ENCODE data around the gene ARL17B. TPM values are rescaled to one million over a fixed set of nuclear protein-coding genes. Genes with fewer than 3 reads are reported as not detected.
A peak's percentile ranks its signal among the peaks of the same experiment; 100 is the strongest.
"Not testable (repeated sequence)": the region's sequence is repeated elsewhere in the genome, so short reads cannot be mapped to it uniquely, and the experiment has no call there.

ARL17B gene
- polyA plus RNA-seq, 3 donors from 2014 or later: 15.2 to 20.7 (median 17.2) TPM

DNA sequence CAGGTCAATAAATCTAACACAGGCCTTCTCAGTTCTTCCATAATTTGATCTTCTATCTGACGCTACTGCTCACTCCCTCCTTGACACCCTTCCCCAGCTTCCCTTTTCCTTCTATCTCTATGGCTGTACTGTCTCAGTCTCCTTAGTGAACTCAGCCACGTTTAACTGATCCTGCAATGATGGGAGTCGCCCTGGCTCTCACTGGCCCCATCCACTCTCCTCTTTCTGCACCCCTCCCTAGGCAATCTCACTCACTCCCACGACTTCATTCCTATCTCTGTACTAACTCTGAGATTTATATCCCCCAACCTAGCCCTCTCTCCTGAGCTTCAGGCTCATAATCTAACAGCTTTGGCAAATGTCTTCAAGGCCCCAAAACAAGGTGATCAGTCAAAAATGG is 7.7 kb downstream of the ARL17B start:
- not testable (repeated sequence) for H3K27me3 Mint-ChIP-seq (ENCODE audit: low read depth in 3 of 3); H3K4me3 Mint-ChIP-seq; DNase-seq; H3K9me3 Mint-ChIP-seq; H3K4me1 Mint-ChIP-seq; H3K36me3 Mint-ChIP-seq; H3K27ac Mint-ChIP-seq

DNA sequence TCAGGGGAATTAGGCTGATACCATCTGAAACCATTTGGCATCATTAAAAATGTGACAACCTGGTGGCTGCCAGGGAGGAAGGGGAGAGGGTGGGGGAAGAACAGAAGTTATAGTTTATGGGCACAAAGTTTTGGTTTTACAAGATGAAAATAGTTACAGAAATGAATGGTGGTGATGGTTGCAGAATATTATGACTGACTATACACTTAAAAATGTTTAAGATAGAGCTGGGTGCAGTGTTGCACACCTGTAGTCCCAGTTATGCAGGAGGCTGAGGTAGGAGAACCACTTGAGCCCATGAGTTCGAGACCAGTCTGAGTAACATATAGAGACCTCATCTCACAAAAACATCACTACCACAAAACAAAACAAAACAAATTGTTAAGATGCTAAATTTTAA is 12.5 kb downstream of the ARL17B start:
- H3K27ac Mint-ChIP-seq; DNase-seq; H3K4me1 Mint-ChIP-seq; H3K9me3 Mint-ChIP-seq; H3K36me3 Mint-ChIP-seq; H3K4me3 Mint-ChIP-seq; H3K27me3 Mint-ChIP-seq (ENCODE audit: low read depth in 3 of 3): not testable (repeated sequence)

- not testable (repeated sequence) for H3K27me3 Mint-ChIP-seq (ENCODE audit: low read depth in 3 of 3); DNase-seq; H3K9me3 Mint-ChIP-seq; H3K4me1 Mint-ChIP-seq; H3K4me3 Mint-ChIP-seq; H3K36me3 Mint-ChIP-seq; H3K27ac Mint-ChIP-seq
Observed at GRCh38 chr17:46348345-46348744, 13.2 kb downstream of the ARL17B start.

DNA sequence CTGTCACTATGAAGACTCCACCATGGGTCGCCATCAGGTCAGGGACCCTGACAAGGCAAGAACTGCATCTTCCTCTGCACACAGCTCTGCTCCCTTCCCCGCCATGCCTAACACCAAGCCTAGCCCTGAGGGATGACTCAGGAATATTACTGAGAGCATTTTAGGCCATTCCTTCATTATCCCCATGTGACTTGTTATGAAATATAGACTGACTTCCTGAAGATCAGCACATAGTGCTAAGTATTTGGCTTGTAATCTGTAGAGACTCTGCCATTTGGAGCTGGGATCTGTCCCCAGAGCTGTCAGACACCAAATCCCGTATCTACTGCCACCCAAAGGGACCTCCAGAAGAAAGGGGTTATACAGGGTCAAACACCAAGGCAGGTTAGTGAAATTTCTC is 19.4 kb downstream of the ARL17B start:
- H3K36me3 Mint-ChIP-seq; DNase-seq; H3K27ac Mint-ChIP-seq; H3K4me3 Mint-ChIP-seq; H3K4me1 Mint-ChIP-seq; H3K27me3 Mint-ChIP-seq (ENCODE audit: low read depth in 3 of 3); H3K9me3 Mint-ChIP-seq: not testable (repeated sequence)

- not testable (repeated sequence) for H3K4me1 Mint-ChIP-seq; H3K9me3 Mint-ChIP-seq; DNase-seq; H3K27ac Mint-ChIP-seq; H3K36me3 Mint-ChIP-seq; H3K4me3 Mint-ChIP-seq; H3K27me3 Mint-ChIP-seq (ENCODE audit: low read depth in 3 of 3)
Observed at GRCh38 chr17:46341220-46341619, 20.3 kb downstream of the ARL17B start.

DNA sequence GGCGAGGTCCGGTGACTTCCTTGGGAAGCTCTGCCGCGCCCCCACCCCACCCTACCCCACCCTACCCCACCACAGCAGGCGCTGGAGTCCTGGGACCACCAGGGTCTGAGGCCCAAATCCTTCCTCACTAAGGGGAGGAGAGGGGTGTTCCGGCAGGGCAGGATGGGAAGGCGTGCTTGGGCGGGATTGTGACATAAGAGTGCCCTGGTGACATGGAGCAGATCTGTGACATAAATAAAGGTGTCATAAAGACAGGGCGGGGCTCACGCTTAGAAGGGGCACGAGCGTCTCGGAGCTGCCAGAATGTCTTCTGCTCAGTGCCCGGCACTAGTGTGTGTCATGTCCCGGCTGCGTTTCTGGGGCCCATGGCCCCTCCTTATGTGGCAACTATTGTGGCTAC is 66.7 kb downstream of the ARL17B start, which contains the start of gene LRRC37A:
Gene LRRC37A, plus strand, starts transcription at position 301 of the 400 bp plus-strand sequence. Its CDS starts 3 bp downstream, at position 304.
- not testable (repeated sequence) for H3K27ac Mint-ChIP-seq; H3K36me3 Mint-ChIP-seq; H3K4me3 Mint-ChIP-seq; DNase-seq; H3K4me1 Mint-ChIP-seq; H3K9me3 Mint-ChIP-seq; H3K27me3 Mint-ChIP-seq (ENCODE audit: low read depth in 3 of 3)

DNA sequence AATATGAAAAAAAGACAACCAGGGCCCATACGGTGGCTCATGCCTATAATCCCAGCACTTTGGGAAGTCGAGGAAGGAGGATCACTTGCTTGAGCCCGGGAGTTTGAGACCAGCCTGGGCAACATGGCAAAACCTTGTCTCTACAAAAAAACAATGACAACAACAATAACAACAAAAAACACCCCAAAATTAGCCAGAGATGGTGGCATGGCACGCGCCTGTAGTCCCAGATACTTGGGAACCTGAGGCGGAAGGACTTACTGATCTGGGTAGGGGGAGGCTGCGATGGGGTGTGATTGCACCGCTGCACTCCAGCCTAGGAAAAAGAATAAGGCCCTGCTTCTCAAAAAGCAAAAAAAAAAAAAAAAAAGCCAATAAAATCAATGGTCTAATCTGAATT is 69.9 kb downstream of the ARL17B start:
- H3K4me1 Mint-ChIP-seq; H3K27me3 Mint-ChIP-seq (ENCODE audit: low read depth in 3 of 3); H3K36me3 Mint-ChIP-seq; H3K9me3 Mint-ChIP-seq; DNase-seq: not testable (repeated sequence)
- Mint-ChIP-seq H3K27ac (peak overlapping the region in 4 of 6 donors; percentile 31 to 65 (median 46)), H3K4me3 (peak overlapping the region in 2 of 5 donors; percentile 23 to 36)

- not testable (repeated sequence) for H3K9me3 Mint-ChIP-seq; H3K36me3 Mint-ChIP-seq; H3K4me1 Mint-ChIP-seq; H3K27me3 Mint-ChIP-seq (ENCODE audit: low read depth in 3 of 3); DNase-seq
- Mint-ChIP-seq H3K4me3 (peak overlapping the region in 2 of 5 donors; percentile 23 to 36), H3K27ac (peak overlapping the region in 4 of 6 donors; percentile 31 to 65 (median 46))
Observed at GRCh38 chr17:46290906-46291546, 70.5 kb downstream of the ARL17B start.

- H3K27me3 Mint-ChIP-seq (ENCODE audit: low read depth in 3 of 3); DNase-seq; H3K27ac Mint-ChIP-seq; H3K9me3 Mint-ChIP-seq; H3K4me1 Mint-ChIP-seq; H3K4me3 Mint-ChIP-seq; H3K36me3 Mint-ChIP-seq: not testable (repeated sequence)
Observed at GRCh38 chr17:46287587-46287986, 74.0 kb downstream of the ARL17B start.

DNA sequence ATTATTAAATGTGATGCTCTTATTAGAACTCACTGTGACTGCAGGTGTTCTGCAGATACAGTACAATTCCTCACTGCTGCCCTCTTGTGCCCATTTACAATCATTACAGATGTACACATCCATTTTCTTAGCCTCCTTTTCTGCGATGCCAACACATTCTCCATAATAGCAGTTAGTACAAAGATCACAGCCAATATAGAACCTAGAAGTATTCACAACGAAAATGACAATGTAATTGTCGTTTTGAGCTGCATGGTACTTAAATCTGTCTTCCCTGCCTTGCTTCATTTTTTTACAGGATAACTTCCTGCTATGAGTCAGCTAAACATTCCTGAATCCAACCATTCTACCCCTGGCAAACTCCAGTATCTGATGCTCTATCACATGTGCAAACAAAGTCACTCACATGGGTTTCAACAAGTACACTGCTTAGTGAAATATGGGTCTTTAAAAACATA is 74.8 kb downstream of the ARL17B start:
- H3K27ac Mint-ChIP-seq: peak overlapping the region in 2 of 6 donors; percentile 0 to 2
- not testable (repeated sequence) for H3K4me1 Mint-ChIP-seq; H3K27me3 Mint-ChIP-seq (ENCODE audit: low read depth in 3 of 3); H3K4me3 Mint-ChIP-seq; H3K9me3 Mint-ChIP-seq; H3K36me3 Mint-ChIP-seq
- DNase-seq: peak; percentile 66 to 78 (median 69)

- H3K27me3 Mint-ChIP-seq (ENCODE audit: low read depth in 3 of 3); H3K4me3 Mint-ChIP-seq; DNase-seq; H3K4me1 Mint-ChIP-seq; H3K27ac Mint-ChIP-seq; H3K9me3 Mint-ChIP-seq; H3K36me3 Mint-ChIP-seq: not testable (repeated sequence)
Observed at GRCh38 chr17:46285500-46285899, 76.1 kb downstream of the ARL17B start.

GRCh38 chr17:46284467-46284866 is 77.1 kb downstream of the ARL17B start:
- not testable (repeated sequence) for H3K27me3 Mint-ChIP-seq (ENCODE audit: low read depth in 3 of 3); H3K27ac Mint-ChIP-seq; DNase-seq; H3K4me3 Mint-ChIP-seq; H3K4me1 Mint-ChIP-seq; H3K9me3 Mint-ChIP-seq; H3K36me3 Mint-ChIP-seq

- H3K9me3 Mint-ChIP-seq; H3K36me3 Mint-ChIP-seq; H3K27me3 Mint-ChIP-seq (ENCODE audit: low read depth in 3 of 3); H3K4me1 Mint-ChIP-seq; H3K4me3 Mint-ChIP-seq; DNase-seq; H3K27ac Mint-ChIP-seq: not testable (repeated sequence)
Observed at GRCh38 chr17:46282635-46283034, 78.9 kb downstream of the ARL17B start.

DNA sequence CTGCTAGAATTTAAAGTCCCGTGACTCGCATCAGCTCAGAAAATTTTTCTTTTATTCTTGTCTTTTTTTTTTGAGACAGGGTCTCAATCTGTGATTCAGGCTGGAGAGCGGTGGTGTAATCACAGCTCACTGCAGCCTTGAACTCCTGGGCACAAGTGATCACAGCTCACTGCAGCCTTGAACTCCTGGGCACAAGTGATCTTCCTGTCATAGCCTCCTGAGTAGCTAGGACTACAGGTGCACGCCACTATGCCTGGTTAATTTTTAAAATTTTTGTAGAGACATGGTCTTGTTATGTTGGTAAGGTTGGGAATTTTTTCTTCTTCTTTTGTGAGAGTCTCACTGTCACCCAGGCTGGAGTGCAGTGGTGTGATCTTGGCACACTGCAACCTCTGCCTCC is 80.2 kb downstream of the ARL17B start:
- H3K4me3 Mint-ChIP-seq; H3K9me3 Mint-ChIP-seq; H3K4me1 Mint-ChIP-seq; DNase-seq; H3K27me3 Mint-ChIP-seq (ENCODE audit: low read depth in 3 of 3); H3K27ac Mint-ChIP-seq; H3K36me3 Mint-ChIP-seq: not testable (repeated sequence)

DNA sequence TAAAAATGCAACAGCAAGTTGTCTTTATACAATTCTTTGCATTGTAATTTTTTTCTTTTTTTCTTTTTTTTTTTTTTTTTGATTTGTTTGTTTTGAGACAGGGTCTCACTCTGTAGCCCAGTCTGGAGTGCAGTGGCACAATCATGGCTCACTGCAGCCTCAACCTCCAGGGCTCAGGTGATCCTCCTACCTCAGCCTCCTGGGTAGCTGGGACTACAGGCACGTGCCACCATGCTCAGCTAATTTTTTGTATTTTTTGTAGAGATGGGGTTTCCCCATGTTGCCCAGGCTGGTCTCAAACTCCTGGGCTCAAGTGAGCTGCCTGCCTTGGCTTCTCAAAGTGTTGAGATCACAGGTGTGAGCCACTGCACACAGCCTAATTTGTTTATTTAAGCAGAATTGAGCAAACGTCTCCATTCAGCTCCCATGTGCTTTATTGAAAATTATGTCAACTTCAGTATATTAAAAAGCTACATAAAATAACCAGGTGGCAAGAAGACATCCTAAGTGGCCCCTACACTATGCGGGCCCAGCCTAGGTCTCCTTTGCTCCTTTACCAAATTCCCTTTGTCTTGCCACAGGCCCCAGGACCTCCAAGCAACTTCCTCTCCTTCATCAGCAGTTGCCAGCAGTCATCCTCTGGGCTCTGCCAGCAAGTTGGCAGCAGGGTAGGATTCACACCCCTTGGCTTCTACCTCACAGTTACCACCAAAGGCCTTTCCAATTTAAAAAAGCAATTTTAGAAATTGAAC is 84.7 kb downstream of the ARL17B start:
- not testable (repeated sequence) for H3K9me3 Mint-ChIP-seq; H3K4me3 Mint-ChIP-seq; H3K27me3 Mint-ChIP-seq (ENCODE audit: low read depth in 3 of 3); H3K36me3 Mint-ChIP-seq; H3K27ac Mint-ChIP-seq; DNase-seq; H3K4me1 Mint-ChIP-seq
